ENCODE data around the gene SRMS.

Gene SRMS

DNA sequence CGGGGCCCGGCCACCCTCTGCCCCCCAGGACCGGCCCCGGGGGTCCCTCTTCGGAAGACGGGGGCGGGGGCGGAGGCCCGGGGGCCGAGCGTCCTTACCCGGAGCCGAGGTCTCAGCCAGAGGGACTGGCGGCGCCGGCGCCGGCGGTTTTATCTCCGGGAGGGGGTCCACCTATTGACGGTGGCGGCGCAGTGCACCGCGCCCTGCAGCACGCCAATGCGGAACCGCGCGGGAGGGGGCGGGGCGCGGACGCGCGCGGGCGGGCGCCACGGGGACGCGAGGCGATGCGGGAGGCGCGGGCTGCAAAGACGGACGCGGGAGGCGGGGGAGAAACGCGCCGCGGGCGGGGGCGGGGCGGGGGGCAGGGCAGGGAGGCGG is 48.6 kb downstream of the SRMS start, which contains the start of gene EEF1A2:
EEF1A2 (minus strand) TSS at position 124 of the 378 bp plus-strand sequence. CDS start 1,320 bp downstream, outside the sequence.
- DNase-seq = no peak

- DNase-seq = no peak
Observed at GRCh38 chr20:63497946-63498935, 49.3 kb downstream of the SRMS start.

DNA sequence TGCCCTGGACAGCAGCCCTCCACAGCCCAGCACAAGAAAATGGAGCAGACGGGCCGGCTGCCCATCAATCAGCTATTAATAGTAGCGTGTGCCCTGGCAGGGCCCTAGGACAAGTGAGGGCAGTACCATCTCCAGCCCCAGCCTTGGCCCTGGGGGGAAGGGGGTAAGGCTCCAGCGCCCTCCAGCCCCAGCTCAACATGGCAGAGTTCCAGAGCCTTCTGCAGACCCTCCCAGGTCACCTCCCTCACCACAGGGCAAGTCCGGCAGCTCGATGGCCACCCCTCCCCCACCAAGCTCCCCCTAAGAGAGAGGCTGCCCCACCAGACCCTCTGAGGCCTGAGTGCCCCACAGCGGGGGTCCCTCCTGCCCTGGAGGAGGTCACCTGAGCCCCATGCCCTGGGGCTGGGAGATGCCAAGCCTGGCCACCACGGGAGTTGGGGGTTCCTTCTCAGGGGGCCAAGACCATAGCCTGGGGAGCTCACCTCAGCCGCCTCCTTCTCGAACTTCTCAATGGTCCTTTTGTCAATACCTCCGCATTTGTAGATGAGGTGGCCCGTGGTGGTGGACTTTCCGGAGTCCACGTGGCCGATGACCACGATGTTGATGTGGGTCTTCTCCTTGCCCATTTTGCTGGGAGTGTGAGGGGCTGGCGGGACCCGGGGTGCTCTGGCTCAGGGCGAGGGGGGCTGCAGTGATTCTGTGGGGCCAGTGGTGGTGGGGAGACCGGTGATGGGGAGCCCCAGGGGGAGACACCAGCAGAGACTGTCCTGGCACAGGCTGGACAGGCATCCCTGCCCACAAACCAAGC is 50.2 kb downstream of the SRMS start:
- no peak for DNase-seq

DNA sequence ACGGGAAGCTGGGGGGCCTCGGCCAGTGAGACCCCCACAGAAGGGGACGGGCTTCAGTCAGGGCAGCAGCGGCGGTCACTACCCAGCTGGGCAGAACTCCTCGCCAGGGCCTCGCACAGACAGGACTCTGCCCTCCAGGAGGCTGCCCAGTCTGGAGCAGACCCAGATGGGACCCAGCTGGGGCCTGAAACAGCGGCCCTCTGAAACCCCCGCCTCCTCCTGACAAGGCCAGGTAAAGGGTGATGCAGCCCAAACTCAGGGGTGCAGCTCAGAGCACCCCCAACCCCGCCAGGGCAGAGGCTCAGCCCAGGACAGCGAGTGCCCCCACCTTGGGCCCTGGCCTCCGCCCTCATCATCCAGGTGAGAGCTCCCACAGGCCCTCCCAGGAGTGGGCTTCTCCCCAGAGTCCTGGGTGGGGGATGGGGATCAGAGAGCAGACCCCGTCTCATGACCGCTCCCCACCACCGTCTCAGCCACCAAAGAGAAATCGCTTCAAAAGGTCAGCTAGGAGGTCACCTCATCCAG is 50.9 kb downstream of the SRMS start:
- DNase-seq = no peak

DNA sequence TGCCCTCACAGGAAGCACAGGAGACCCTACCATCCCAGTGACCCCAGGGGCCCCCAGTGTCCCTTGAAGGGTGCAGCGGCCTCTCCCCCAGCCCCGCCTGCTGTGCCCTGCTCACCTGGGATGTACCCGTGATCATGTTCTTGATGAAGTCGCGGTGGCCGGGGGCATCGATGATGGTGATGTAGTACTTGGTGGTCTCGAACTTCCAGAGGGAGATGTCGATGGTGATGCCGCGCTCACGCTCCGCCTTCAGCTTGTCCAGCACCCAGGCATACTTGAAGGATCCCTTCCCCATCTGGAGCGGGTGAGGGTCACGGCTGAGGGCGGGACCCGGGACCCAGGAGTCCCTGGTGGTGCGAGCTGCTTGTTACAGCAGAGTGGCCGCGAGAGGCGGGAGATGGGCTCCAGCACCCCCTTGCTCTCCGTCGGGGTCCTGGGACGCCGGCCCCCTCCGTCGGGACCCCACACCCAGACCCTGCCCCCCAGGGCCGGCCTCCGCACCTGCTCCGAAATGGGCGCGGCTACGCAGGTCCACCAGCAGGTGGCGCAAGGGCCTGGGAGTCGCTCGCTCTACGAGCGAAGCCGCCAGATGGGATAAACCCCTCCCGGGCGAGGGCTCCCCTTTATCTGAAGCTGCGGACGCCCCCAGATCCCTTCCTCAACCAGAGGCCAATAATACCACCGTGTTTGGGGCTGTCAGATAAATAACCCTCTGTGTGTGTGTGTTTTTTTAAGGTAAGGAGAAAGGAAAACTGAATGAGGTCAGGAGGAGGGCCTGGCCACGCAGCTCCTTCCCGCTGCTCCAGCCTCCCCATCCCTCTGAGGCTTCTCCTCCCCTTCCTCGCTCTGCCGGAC is 51.6 kb downstream of the SRMS start:
- peak; percentile 78 to 82 for DNase-seq

DNA sequence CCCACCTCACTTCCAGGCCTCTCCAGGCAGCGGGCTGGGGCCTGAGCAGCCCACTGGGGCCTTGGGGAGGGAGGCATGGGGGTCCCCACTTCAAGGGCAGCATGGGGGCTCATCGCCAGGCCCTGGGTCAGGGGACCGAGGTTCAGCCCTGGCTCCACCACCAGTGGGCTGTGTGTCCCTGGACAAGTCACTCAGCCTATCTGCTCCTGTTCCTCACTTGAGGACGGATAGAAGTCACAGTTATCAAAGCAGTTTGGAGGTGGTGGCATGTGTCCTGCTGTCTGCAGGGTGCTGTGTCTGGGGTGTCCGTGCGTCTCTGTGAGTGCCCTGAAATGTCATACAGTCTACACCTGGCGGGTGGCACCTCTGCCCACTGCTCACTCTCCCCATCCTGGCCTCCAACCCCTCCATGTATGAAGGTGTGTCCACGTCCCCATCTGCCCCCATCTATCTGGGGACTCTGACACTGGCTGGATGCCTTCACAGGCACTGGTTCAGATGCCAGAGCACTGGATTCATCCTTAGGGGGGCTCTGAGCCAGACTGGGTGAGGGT is 52.3 kb downstream of the SRMS start:
- no peak for DNase-seq

- no peak for DNase-seq
Observed at GRCh38 chr20:63494420-63495166, 53.0 kb downstream of the SRMS start.

DNA sequence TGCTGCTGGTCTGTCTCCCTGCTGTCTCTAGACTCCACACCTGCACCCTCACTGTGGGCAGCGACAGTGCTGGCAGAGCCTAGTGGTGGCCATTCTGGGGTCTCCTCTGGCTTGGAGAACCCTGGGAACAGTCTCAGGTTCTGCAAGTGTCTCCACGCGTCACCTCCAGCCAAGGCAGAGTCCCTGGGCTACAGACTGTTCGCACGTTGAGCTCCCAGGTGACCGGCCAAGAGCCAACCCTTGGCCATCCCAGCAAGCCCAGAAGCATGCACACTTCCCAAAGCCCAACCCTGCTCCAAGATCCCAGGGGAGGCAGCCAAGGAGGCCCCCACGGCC is 53.5 kb downstream of the SRMS start:
- DNase-seq = no peak

DNA sequence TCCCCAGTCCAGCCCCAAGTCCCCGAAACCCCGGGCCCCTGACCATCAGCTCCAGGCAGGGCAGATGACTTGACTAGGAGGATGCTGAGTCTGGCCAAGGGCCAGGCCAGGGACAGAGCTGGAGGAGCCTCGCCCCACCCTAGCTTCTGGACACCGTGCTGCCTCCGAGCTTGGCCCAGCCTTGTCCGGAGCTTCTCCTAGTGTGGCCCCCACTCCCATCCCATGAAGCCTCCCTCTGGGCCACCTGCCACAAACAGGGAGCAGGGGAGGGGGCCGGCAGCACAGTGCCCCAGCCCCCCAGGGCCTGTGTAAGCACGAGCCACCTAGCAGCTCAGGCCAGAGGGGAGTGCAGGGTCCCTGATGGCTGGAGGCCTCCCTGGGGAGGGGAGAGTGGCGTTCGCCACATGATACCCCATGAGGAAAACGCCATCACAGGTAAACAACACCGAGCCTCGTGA is 54.0 kb downstream of the SRMS start:
- DNase-seq = no peak

- no peak for DNase-seq
Observed at GRCh38 chr20:63492982-63493381, 54.6 kb downstream of the SRMS start.

DNA sequence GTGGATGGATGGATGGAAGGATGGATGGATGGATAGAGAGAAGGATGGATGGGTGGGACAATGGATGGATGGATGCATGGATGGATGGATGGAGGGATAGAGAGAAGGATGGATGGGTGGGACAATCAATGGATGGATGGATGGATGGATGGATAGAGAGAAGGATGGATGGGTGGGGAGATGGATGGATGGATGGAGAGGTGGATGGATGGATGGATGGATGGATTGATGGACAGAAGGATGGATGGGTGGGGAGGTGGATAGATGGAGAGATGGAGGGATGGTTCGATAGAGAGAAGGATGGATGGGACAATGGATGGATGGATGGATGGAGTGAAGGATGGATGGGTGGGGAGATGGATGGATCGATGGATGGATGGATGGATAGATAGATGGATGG is 55.0 kb downstream of the SRMS start:
- DNase-seq = no peak

GRCh38 chr20:63491635-63492230 is 55.8 kb downstream of the SRMS start:
- DNase-seq = no peak

DNA sequence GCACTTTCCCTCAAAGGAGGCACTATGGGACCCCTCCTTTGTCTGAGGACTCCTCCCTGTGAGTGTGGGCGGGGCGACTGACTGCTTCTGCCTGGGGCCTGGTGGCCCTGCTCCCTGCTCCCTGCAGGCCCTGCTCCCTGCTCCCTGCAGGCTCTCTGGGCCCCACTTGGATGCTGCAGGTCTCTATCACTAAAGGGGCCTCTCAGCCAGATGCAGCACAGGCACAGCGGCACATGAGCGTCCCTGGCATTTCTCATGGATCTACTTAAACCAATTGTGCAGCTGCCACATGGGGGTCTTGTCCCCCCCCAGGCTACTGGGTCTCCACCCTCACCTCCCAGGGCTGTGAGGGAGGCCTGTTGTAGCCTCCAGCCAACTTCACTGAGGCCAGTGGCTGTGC is 56.5 kb downstream of the SRMS start:
- DNase-seq = no peak

All from activated CD4-positive, alpha-beta T cell treated with anti-CD3 and anti-CD28 coated beads, Interleukin-2, amount 50 U/mL, for 48 hours (primary cell).